HG03575 (cell line): ENCODE results near the gene EEF2KMT.
"Not testable (repeated sequence)": the region's sequence is repeated elsewhere in the genome, so short reads cannot be mapped to it uniquely, and the experiment has no call there.

Experiments
- ATAC-seq: cut with Tn5 transposase; IDR thresholded peaks from one replicate; pipeline ENCODE4 v1.9.1; 2021; ENCODE audit not compliant: unreplicated experiment, insufficient number of reproducible peaks, low FRiP score; ENCODE audit errors: extremely low read depth

The EEF2KMT gene

GRCh38 chr16:5054876-5055865 is 42.4 kb downstream of the EEF2KMT start:
- no peak for ATAC-seq

- no peak for ATAC-seq
Measured at GRCh38 chr16:5046914-5047313, 50.7 kb downstream of the EEF2KMT start.

GRCh38 chr16:5045499-5046115 is 52.0 kb downstream of the EEF2KMT start:
- no peak for ATAC-seq

- not testable (repeated sequence) for ATAC-seq
Measured at GRCh38 chr16:5044581-5044980, 53.0 kb downstream of the EEF2KMT start.

GRCh38 chr16:5044011-5044540 is 53.5 kb downstream of the EEF2KMT start:
- ATAC-seq, result no peak

- ATAC-seq, result no peak
Measured at GRCh38 chr16:5042574-5043171, 54.9 kb downstream of the EEF2KMT start.

- ATAC-seq, result peak; percentile 56
Measured at GRCh38 chr16:5041600-5042133, 55.9 kb downstream of the EEF2KMT start.

GRCh38 chr16:5040451-5040850 is 57.1 kb downstream of the EEF2KMT start:
- no peak for ATAC-seq

GRCh38 chr16:5036228-5037156 is 61.1 kb downstream of the EEF2KMT start:
- ATAC-seq, result no peak

GRCh38 chr16:5035909-5036227 is 61.7 kb downstream of the EEF2KMT start:
- ATAC-seq, result no peak
